ENCODE data around the gene GPX2. TPM values are rescaled to one million over a fixed set of nuclear protein-coding genes. Genes with fewer than 3 reads are reported as not detected.
A peak's percentile ranks its signal among the peaks of the same experiment; 100 is the strongest.

The GPX2 gene
- total and polyA plus RNA-seq, 4 donors, result 0.30 to 1.2 (median 0.43) TPM; not detected in 1

DNA sequence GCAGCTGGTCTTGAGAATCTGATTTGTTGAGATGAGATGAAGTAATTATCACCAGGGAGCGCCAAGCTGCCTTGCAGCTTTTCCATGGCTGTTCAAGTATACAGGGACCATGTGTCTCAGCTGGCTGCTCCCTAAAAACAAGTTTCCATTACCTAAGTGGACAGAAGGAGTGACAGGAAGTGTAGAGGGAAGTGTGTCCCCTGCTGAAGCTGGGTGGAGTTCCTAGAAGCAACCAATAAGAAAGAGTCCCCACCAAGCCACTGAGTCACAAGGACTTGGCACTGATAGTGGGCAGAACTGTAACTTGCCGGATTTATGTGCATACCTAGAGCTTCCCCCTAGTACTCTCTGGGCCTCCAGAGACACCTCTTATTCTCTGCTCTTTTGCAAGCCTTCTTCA, 1.5 kb upstream of the GPX2 start:
- Histone ChIP-seq H3K4me1 (ENCODE audit: control insufficient read depth, insufficient read depth, low read length) (peaks cover 8% of the 10 kb centered on the region), H3K36me3 (ENCODE audit: control insufficient read depth, insufficient read depth, low read length) (peaks cover 30% of the 10 kb centered on the region), H3K4me3 (ENCODE audit: low read depth, low read length) (no peak overlapping the region), H3K27ac (ENCODE audit: low read depth, low read length) (no peak overlapping the region), H3K27me3 (ENCODE audit: control insufficient read depth, insufficient read depth, low read length) (no peaks in the 10 kb centered on the region), H3K9me3 (ENCODE audit: control insufficient read depth, insufficient read depth, low read length) (no peaks in the 10 kb centered on the region)
- WGBS (ENCODE audit: insufficient coverage), result no CpG with 5 or more reads among the region's 2 CpGs
- no peak for DNase-seq (ENCODE audit: low read depth in 4 of 6, low spot score in 6 of 6)

DNA sequence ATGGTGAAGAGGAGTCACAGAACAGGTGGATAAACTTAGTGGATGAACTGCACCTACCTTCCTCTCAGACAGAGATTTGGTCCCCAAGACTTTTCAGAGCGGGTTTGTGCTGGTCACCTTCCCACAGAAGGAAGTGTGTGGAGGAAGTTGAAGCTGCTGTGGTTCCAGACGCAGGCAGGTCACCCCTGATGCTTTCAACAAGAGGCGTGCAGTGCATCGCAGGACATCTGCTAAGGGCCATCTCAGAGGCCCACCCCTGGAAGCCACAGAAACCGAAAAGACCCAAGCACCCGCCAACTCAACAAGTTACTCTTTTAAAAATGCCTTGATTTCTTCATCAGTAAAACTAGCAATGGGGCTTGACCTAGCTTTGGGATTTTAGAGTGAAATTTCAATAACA, 1.0 kb upstream of the GPX2 start:
- Histone ChIP-seq H3K9me3 (ENCODE audit: control insufficient read depth, insufficient read depth, low read length) (no peaks in the 10 kb centered on the region), H3K27me3 (ENCODE audit: control insufficient read depth, insufficient read depth, low read length) (no peaks in the 10 kb centered on the region), H3K27ac (ENCODE audit: low read depth, low read length) (no peak overlapping the region), H3K36me3 (ENCODE audit: control insufficient read depth, insufficient read depth, low read length) (peaks cover 27% of the 10 kb centered on the region), H3K4me3 (ENCODE audit: low read depth, low read length) (no peak overlapping the region), H3K4me1 (ENCODE audit: control insufficient read depth, insufficient read depth, low read length) (peaks cover 8% of the 10 kb centered on the region)
- 85% methylated on average over 3 of the region's 6 CpGs for whole genome bisulfite sequencing (ENCODE audit: insufficient coverage)
- no peak for DNase-seq (ENCODE audit: low read depth in 4 of 6, low spot score in 6 of 6)

DNA sequence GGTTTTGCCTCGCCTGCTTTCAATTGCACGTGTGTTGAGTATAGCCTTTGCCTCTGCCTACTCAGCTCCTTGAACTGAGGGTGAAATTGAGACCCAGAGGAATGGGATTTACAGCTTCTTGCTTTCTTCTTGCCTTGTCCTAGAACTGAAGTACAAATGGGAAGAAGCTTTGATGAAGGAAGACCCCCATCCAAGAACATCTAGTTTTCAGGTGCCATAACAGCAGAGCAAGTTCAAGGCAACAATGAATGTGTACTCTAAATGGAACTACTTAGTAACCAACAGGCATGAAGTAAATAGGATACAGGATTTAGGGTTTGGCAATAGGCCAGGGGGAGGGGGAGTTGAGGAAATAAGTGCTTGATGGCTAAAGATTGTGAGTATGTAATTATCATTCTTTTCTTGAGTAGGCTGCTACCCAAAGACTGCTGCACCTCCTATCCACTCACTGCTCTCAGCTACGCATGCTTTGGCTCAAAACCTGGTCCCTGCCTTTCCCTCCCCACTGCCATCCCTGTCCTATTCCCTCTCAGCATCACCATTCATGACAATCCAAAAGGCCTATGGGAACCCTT, 2.1 kb downstream of the GPX2 start:
- Histone ChIP-seq H3K36me3 (ENCODE audit: control insufficient read depth, insufficient read depth, low read length) (peaks cover 8% of the 10 kb centered on the region), H3K27ac (ENCODE audit: low read depth, low read length) (no peak overlapping the region), H3K9me3 (ENCODE audit: control insufficient read depth, insufficient read depth, low read length) (no peaks in the 10 kb centered on the region), H3K27me3 (ENCODE audit: control insufficient read depth, insufficient read depth, low read length) (no peaks in the 10 kb centered on the region), H3K4me1 (ENCODE audit: control insufficient read depth, insufficient read depth, low read length) (no peaks in the 10 kb centered on the region), H3K4me3 (ENCODE audit: low read depth, low read length) (no peak overlapping the region)
- WGBS (ENCODE audit: insufficient coverage), result 100% methylated on average over 1 of the region's 3 CpGs
- no peak for DNase-seq (ENCODE audit: low read depth in 4 of 6, low spot score in 6 of 6)

DNA sequence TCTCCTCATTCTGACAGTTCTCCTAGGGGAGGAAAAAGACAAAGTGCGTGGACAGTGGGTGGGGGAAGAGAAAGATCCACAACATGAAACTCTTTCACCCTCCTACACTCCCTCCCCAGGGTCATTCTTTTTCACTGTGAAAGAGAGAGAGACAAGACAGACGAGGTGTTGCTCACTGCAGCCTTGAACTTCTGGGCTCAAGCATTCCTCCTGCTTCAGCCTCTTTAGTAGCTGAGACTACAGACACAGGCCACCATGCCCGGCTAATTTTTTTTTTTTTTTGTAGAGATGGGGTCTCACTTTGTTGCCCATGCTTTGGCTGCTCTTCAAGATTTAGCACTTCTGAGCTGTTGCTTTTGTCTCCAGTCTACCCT, 2.7 kb downstream of the GPX2 start:
- H3K4me1 ChIP-seq (ENCODE audit: control insufficient read depth, insufficient read depth, low read length), result no peaks in the 10 kb centered on the region
- H3K9me3 ChIP-seq (ENCODE audit: control insufficient read depth, insufficient read depth, low read length), result no peaks in the 10 kb centered on the region
- DNase-seq (ENCODE audit: low read depth in 4 of 6, low spot score in 6 of 6), result no peak
- H3K36me3 ChIP-seq (ENCODE audit: control insufficient read depth, insufficient read depth, low read length), result peaks cover 8% of the 10 kb centered on the region
- no peaks in the 10 kb centered on the region for H3K27me3 ChIP-seq (ENCODE audit: control insufficient read depth, insufficient read depth, low read length)
- H3K4me3 ChIP-seq (ENCODE audit: low read depth, low read length), result no peak overlapping the region
- no CpG with 5 or more reads among the region's 3 CpGs for WGBS (ENCODE audit: insufficient coverage)
- H3K27ac ChIP-seq (ENCODE audit: low read depth, low read length), result no peak overlapping the region

DNA sequence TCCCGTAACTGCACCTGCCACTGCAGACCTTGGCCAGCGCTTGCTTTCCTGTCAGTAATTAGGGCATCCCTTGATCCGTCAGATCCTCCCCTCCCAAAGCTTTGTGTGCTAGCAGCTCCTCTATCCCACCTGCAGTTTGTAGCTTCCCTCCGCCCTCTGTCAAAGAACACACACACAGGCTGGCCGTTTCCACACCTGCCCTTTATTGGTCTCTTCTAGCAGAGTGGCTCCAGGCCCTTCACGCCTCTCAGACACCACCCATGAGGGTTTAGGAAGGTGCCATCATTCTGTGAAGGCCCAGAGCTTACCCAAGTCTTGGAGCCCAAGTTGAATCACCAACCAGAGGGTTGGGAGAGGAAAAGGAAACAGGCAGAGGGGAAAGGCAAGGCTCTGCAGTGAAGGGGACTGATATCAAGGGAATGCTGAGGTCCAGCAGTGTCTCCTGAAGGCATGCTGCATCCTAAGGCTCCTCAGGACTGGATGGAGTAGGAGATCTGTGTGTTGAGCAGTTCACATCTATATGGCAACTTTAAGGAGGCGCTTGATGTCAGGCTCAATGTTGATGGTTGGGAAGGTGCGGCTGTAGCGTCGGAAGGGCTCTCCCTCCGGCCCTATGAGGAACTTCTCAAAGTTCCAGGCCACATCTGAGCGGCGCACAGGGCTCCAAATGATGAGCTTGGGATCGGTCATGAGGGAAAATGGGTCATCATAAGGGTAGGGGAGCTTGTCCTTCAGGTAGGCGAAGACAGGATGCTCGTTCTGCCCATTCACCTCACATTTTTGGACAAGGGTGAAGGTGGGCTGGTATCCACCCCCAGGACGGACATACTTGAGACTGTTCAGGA, 3.4 kb downstream of the GPX2 start:
- peaks cover 8% of the 10 kb centered on the region for H3K36me3 ChIP-seq (ENCODE audit: control insufficient read depth, insufficient read depth, low read length)
- no peak for DNase-seq (ENCODE audit: low read depth in 4 of 6, low spot score in 6 of 6)
- H3K4me3 ChIP-seq (ENCODE audit: low read depth, low read length), result no peak overlapping the region
- 89% methylated on average over 12 of the region's 17 CpGs for WGBS (ENCODE audit: insufficient coverage)
- no peaks in the 10 kb centered on the region for H3K27me3 ChIP-seq (ENCODE audit: control insufficient read depth, insufficient read depth, low read length)
- no peak overlapping the region for H3K27ac ChIP-seq (ENCODE audit: low read depth, low read length)
- no peaks in the 10 kb centered on the region for H3K9me3 ChIP-seq (ENCODE audit: control insufficient read depth, insufficient read depth, low read length)
- H3K4me1 ChIP-seq (ENCODE audit: control insufficient read depth, insufficient read depth, low read length), result no peaks in the 10 kb centered on the region

DNA sequence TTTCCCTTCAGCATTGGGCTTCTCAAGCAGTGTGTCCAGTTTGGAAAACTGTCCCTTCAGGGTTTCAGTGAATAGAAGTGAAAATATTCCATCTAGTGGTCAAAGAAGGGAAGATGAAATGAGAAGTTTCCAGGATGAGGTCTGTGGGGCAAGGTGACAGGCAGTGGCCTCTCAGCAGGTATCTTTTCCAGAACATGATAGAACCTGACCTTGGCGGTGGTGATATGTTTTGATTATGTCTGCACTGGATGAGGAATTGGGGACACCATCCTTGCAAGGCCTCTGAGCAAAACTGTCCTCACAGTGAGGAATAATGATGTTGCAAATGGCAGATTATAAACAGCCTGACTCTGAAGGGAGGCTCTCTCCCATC, 4.7 kb downstream of the GPX2 start:
- Histone ChIP-seq H3K27ac (ENCODE audit: low read depth, low read length) (peak overlapping the region; percentile 17), H3K9me3 (ENCODE audit: control insufficient read depth, insufficient read depth, low read length) (no peaks in the 10 kb centered on the region), H3K36me3 (ENCODE audit: control insufficient read depth, insufficient read depth, low read length) (peaks cover 11% of the 10 kb centered on the region), H3K4me1 (ENCODE audit: control insufficient read depth, insufficient read depth, low read length) (no peaks in the 10 kb centered on the region), H3K4me3 (ENCODE audit: low read depth, low read length) (no peak overlapping the region), H3K27me3 (ENCODE audit: control insufficient read depth, insufficient read depth, low read length) (no peaks in the 10 kb centered on the region)
- 100% methylated on average over 1 of the region's 1 CpG for WGBS (ENCODE audit: insufficient coverage)
- DNase-seq (ENCODE audit: low read depth in 4 of 6, low spot score in 6 of 6), result peak in 1 of 6 donors; percentile 69

DNA sequence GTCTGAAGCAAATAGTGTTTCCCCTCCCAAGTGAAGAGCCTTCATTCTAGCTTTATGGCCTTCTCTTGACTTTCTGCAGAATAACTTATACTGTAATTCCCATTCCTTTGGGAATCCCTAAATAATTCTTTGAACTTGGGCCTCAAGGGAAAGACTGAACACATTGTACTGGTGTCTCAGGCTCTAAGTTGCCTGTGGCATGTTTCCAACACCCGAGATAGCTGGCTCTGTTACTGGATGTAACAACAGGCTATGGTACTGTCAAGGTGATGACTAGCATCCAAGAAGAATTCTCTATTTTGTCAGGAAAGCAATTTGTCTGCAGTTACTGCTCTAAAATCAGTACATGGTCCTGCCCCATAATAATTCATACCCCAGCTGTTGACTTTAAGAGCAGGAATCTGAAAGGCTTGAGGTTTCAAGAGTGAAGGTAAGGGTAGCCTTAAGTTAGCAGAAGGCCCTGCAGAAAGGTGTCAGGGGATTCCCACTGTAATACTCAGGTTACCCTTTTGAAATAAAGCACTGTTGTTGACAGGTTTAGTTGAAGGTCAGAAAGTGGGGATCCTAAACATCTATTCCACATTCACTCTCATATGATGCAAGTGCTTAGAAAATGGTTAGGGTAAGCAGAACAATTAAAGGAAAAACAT, 5.2 kb downstream of the GPX2 start:
- 33% methylated on average over 1 of the region's 1 CpG for WGBS (ENCODE audit: insufficient coverage)
- peak overlapping the region; percentile 44 for H3K27ac ChIP-seq (ENCODE audit: low read depth, low read length)
- H3K4me1 ChIP-seq (ENCODE audit: control insufficient read depth, insufficient read depth, low read length), result no peaks in the 10 kb centered on the region
- H3K9me3 ChIP-seq (ENCODE audit: control insufficient read depth, insufficient read depth, low read length), result no peaks in the 10 kb centered on the region
- peak in 4 of 6 donors; percentile 28 to 80 (median 62) for DNase-seq (ENCODE audit: low read depth in 4 of 6, low spot score in 6 of 6)
- no peaks in the 10 kb centered on the region for H3K27me3 ChIP-seq (ENCODE audit: control insufficient read depth, insufficient read depth, low read length)
- H3K36me3 ChIP-seq (ENCODE audit: control insufficient read depth, insufficient read depth, low read length), result peaks cover 6% of the 10 kb centered on the region
- H3K4me3 ChIP-seq (ENCODE audit: low read depth, low read length), result no peak overlapping the region

DNA sequence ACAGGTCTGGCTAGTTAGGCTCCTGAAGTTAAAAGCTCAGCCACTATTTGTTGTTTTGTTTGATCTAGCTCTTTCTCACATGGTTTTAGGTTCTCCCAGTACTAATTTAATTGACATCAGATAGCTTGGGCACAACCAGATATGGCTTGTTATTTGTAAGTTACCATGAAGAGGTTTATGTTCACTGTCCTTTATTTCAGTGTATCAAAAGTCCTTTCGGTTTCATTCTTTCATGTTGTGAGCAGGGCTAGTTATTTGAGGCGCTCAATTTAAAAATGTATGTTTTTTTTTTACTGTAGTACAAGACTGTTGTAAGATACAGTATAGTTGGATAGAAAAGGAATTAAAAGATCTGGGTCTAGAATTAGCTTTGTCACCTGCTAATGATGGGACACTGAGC, 7.0 kb downstream of the GPX2 start:
- no CpG with 5 or more reads among the region's 2 CpGs for WGBS (ENCODE audit: insufficient coverage)
- Histone ChIP-seq H3K27ac (ENCODE audit: low read depth, low read length) (no peak overlapping the region), H3K27me3 (ENCODE audit: control insufficient read depth, insufficient read depth, low read length) (no peaks in the 10 kb centered on the region), H3K4me3 (ENCODE audit: low read depth, low read length) (no peak overlapping the region), H3K9me3 (ENCODE audit: control insufficient read depth, insufficient read depth, low read length) (no peaks in the 10 kb centered on the region), H3K36me3 (ENCODE audit: control insufficient read depth, insufficient read depth, low read length) (peaks cover 3% of the 10 kb centered on the region), H3K4me1 (ENCODE audit: control insufficient read depth, insufficient read depth, low read length) (no peaks in the 10 kb centered on the region)
- no peak for DNase-seq (ENCODE audit: low read depth in 4 of 6, low spot score in 6 of 6)

DNA sequence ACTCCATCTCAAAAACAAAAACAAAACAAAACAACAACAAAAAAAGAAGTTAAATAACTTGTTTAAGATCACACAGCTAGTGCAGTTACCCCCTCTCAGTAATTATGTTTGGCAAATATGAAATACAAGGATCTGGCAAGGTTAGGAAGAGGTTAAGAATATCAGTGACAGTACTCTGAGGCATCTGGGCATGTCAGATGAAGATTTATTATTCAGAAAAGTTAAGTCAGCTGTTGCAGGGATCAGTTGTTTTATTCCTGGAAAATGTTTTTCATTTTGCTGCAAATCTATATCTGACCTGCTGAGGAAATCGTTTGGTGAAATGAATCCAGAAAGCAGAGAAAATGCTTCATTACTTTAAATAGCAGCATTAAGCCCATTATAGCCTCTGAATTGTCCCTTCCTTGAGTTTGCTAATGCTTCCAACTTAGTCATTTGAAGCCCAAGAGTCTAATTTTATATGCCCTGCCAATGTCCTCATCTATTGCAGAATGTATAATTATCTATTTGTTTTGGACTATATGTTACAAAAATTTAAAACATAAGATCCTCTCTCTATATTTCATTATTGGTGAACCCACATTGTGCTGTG, 8.1 kb downstream of the GPX2 start:
- peak in 1 of 6 donors; percentile 69 for DNase-seq (ENCODE audit: low read depth in 4 of 6, low spot score in 6 of 6)
- Histone ChIP-seq H3K27ac (ENCODE audit: low read depth, low read length) (no peak overlapping the region), H3K4me3 (ENCODE audit: low read depth, low read length) (no peak overlapping the region), H3K27me3 (ENCODE audit: control insufficient read depth, insufficient read depth, low read length) (no peaks in the 10 kb centered on the region), H3K36me3 (ENCODE audit: control insufficient read depth, insufficient read depth, low read length) (peaks cover 3% of the 10 kb centered on the region), H3K9me3 (ENCODE audit: control insufficient read depth, insufficient read depth, low read length) (no peaks in the 10 kb centered on the region), H3K4me1 (ENCODE audit: control insufficient read depth, insufficient read depth, low read length) (no peaks in the 10 kb centered on the region)
- WGBS (ENCODE audit: insufficient coverage), result no CpG with 5 or more reads among the region's 1 CpG

Measured in spinal cord (tissue), 10 donors.